Fibroblast of lung (primary cell): ENCODE measurements around the gene LAMA4.

Source experiments
- CTCF ChIP-seq, 2 donors: IDR thresholded peaks in 1 of 2; conservative IDR thresholded peaks in 1 of 2; 1 replicate in 1 of 2; 2 replicates in 1 of 2; pipeline ENCODE4 v1.5.1; 2011 to 2012; ENCODE audit warnings: low read length in 2 of 2, control low read depth in 1 of 2, inconsistent platforms in 1 of 2, low read depth in 1 of 2, mild to moderate bottlenecking in 1 of 2
- EZH2 ChIP-seq: IDR thresholded peaks from 2 replicates; pipeline ENCODE4 v1.5.1; 2012; ENCODE audit warnings: low read length, control low read depth, mild to moderate bottlenecking; ENCODE audit errors: missing control alignments

GRCh38 chr6:112225691-112226090 is 28.7 kb downstream of the LAMA4 start:
- TF ChIP-seq CTCF (conservative IDR thresholded peaks at IDR 0.05 in 1 of 2, IDR thresholded peaks at IDR 0.05 in 1 of 2; ENCODE audit: low read depth in 1 of 2, low read length in 2 of 2): no peak
- no peak for TF ChIP-seq EZH2
